Measurements from ENCODE around the gene TRAF5. TPM values are rescaled to one million over a fixed set of nuclear protein-coding genes. Genes with fewer than 3 reads are reported as not detected.

The TRAF5 gene
- total RNA-seq: 10 to 100 TPM; 28.0 to 32.2 TPM

GRCh38 chr1:211326528-211327345 is at the start of gene TRAF5:
Gene TRAF5 (plus strand): TSS chr1:211326833. CDS start chr1:211353240, 26,407 bp downstream.
- ChIA-PET CTCF (interaction anchor here (0.7 to 4.4 kb wide), 9 partner anchors 9 to 252 kb away, joined by 3 to 30 read pairs (median 4); partner anchors contain the start of gene SLC30A1), POLR2A (interaction anchor here (0.6 to 1.0 kb wide), 2 partner anchors 23 to 33 kb away, joined by 5 to 7 read pairs; no protein-coding TSS in a partner anchor)
- H3K27ac Mint-ChIP-seq: peak within 1 kb of the TSS; percentile 95
- H3K4me1 Mint-ChIP-seq: peaks cover 82% of the 10 kb centered on the region
- H3K36me3 Mint-ChIP-seq (ENCODE audit: low read depth): peaks cover 10% of the 10 kb centered on the region
- DNase-seq (peak; percentile 67), ATAC-seq (peak; percentile 4)
- H3K4me3 Mint-ChIP-seq: peak within 1 kb of the TSS; percentile 87
- no peaks in the 10 kb centered on the region for H3K9me3 Mint-ChIP-seq (ENCODE audit: low read depth)
- H3K27me3 Mint-ChIP-seq: no peaks in the 10 kb centered on the region
- intact Hi-C loops (cut with DNase I, micrococcal nuclease): loop anchor here (1.0 to 10.0 kb wide), 5 partner anchors 56 to 328 kb away; partner anchors contain the start of genes SLC30A1 (in 2 of the 2) and RCOR3 (in 1 of the 2)

GRCh38 chr1:211279340-211279739 is 47.3 kb upstream of the TRAF5 start:
- Mint-ChIP-seq H3K9me3 (ENCODE audit: low read depth) (no peaks in the 10 kb centered on the region), H3K27ac (no peak overlapping the region), H3K36me3 (ENCODE audit: low read depth) (peaks cover 8% of the 10 kb centered on the region), H3K4me3 (no peak overlapping the region), H3K4me1 (peaks cover 3% of the 10 kb centered on the region), H3K27me3 (no peaks in the 10 kb centered on the region)
- intact Hi-C loops (cut with DNase I, micrococcal nuclease): no loop called here
- POLR2A ChIA-PET: no interaction called here
- ATAC-seq (peak; percentile 28), DNase-seq (no peak)
- CTCF ChIA-PET: interaction anchor here (2.4 to 2.5 kb wide), 2 partner anchors 18 to 22 kb away, joined by 6 to 10 read pairs; no protein-coding TSS in a partner anchor

- peak; percentile 10 for DNase-seq
- H3K4me3 Mint-ChIP-seq: no peak overlapping the region
- ChIA-PET CTCF (interaction anchor here (0.6 to 2.5 kb wide), 6 partner anchors 12 to 525 kb away, joined by 3 to 6 read pairs (median 4); no protein-coding TSS in a partner anchor), POLR2A (interaction anchor here (0.8 to 1.4 kb wide), 2 partner anchors 24 to 907 kb away, joined by 5 read pairs; no protein-coding TSS in a partner anchor)
- ATAC-seq: peak; percentile 92
- H3K9me3 Mint-ChIP-seq (ENCODE audit: low read depth): no peaks in the 10 kb centered on the region
- peaks cover 12% of the 10 kb centered on the region for H3K36me3 Mint-ChIP-seq (ENCODE audit: low read depth)
- intact Hi-C loops (cut with DNase I, micrococcal nuclease): loop anchor here in 1 of 2 experiments (1.0 kb wide), 3 partner anchors 22 to 40 kb away; partner anchors contain the start of gene RCOR3
- no peak overlapping the region for H3K27ac Mint-ChIP-seq
- peaks cover 3% of the 10 kb centered on the region for H3K4me1 Mint-ChIP-seq
- no peaks in the 10 kb centered on the region for H3K27me3 Mint-ChIP-seq
These were observed 45.7 kb upstream of the TRAF5 start for GRCh38 chr1:211280910-211281309.

GRCh38 chr1:211281320-211282022 is 45.2 kb upstream of the TRAF5 start:
- intact Hi-C loops (cut with DNase I, micrococcal nuclease): loop anchor here in 1 of 2 experiments (1.0 kb wide), 3 partner anchors 22 to 40 kb away; partner anchors contain the start of gene RCOR3
- peak; percentile 47 for ATAC-seq
- peak; percentile 24 for DNase-seq
- H3K27me3 Mint-ChIP-seq: no peaks in the 10 kb centered on the region
- CTCF ChIA-PET: interaction anchor here (0.6 to 2.5 kb wide), 8 partner anchors 8 to 991 kb away, joined by 3 to 6 read pairs (median 3); no protein-coding TSS in a partner anchor
- no peak overlapping the region for H3K27ac Mint-ChIP-seq
- POLR2A ChIA-PET: interaction anchor here (0.6 to 1.4 kb wide), 4 partner anchors 24 to 908 kb away, joined by 3 to 5 read pairs (median 4); no protein-coding TSS in a partner anchor
- H3K9me3 Mint-ChIP-seq (ENCODE audit: low read depth): no peaks in the 10 kb centered on the region
- peaks cover 14% of the 10 kb centered on the region for H3K36me3 Mint-ChIP-seq (ENCODE audit: low read depth)
- no peak overlapping the region for H3K4me3 Mint-ChIP-seq
- peaks cover 3% of the 10 kb centered on the region for H3K4me1 Mint-ChIP-seq

- H3K27ac Mint-ChIP-seq: no peak overlapping the region
- H3K36me3 Mint-ChIP-seq (ENCODE audit: low read depth): peaks cover 17% of the 10 kb centered on the region
- no peaks in the 10 kb centered on the region for H3K27me3 Mint-ChIP-seq
- peak; percentile 33 for ATAC-seq
- peaks cover 3% of the 10 kb centered on the region for H3K4me1 Mint-ChIP-seq
- DNase-seq: no peak
- no peaks in the 10 kb centered on the region for H3K9me3 Mint-ChIP-seq (ENCODE audit: low read depth)
- ChIA-PET POLR2A (interaction anchor here (0.6 to 1.0 kb wide), 2 partner anchors 25 to 44 kb away, joined by 3 read pairs; no protein-coding TSS in a partner anchor), CTCF (interaction anchor here (1.5 kb wide), 1 partner anchor 8 kb away, joined by 3 read pairs; no protein-coding TSS in a partner anchor)
- intact Hi-C loops (cut with DNase I, micrococcal nuclease): no loop called here
- H3K4me3 Mint-ChIP-seq: no peak overlapping the region
These were observed 44.6 kb upstream of the TRAF5 start for GRCh38 chr1:211282023-211282373.

- ChIA-PET CTCF (interaction anchor here (1.0 to 1.3 kb wide), 3 partner anchors 9 to 38 kb away, joined by 3 to 4 read pairs (median 3); no protein-coding TSS in a partner anchor), POLR2A (no interaction called here)
- peaks cover 28% of the 10 kb centered on the region for H3K36me3 Mint-ChIP-seq (ENCODE audit: low read depth)
- H3K4me3 Mint-ChIP-seq: no peak overlapping the region
- no peak for DNase-seq
- no peak for ATAC-seq
- H3K27ac Mint-ChIP-seq: no peak overlapping the region
- no peaks in the 10 kb centered on the region for H3K4me1 Mint-ChIP-seq
- H3K27me3 Mint-ChIP-seq: no peaks in the 10 kb centered on the region
- intact Hi-C loops (cut with DNase I, micrococcal nuclease): no loop called here
- H3K9me3 Mint-ChIP-seq (ENCODE audit: low read depth): no peaks in the 10 kb centered on the region
These were observed 41.4 kb upstream of the TRAF5 start for GRCh38 chr1:211285196-211285595.

- Mint-ChIP-seq H3K36me3 (ENCODE audit: low read depth) (peaks cover 37% of the 10 kb centered on the region), H3K4me3 (no peak overlapping the region), H3K9me3 (ENCODE audit: low read depth) (no peaks in the 10 kb centered on the region), H3K4me1 (no peaks in the 10 kb centered on the region), H3K27me3 (no peaks in the 10 kb centered on the region), H3K27ac (no peak overlapping the region)
- DNase-seq (no peak), ATAC-seq (no peak)
- POLR2A ChIA-PET: no interaction called here
- CTCF ChIA-PET: interaction anchor here (0.6 kb wide), 1 partner anchor 1217 kb away, joined by 3 read pairs; no protein-coding TSS in a partner anchor
- intact Hi-C loops (cut with DNase I, micrococcal nuclease): no loop called here
These were observed 39.4 kb upstream of the TRAF5 start for GRCh38 chr1:211287218-211287617.

GRCh38 chr1:211292411-211292810 is 34.2 kb upstream of the TRAF5 start:
- Mint-ChIP-seq H3K27ac (no peak overlapping the region), H3K27me3 (no peaks in the 10 kb centered on the region), H3K36me3 (ENCODE audit: low read depth) (peaks cover 41% of the 10 kb centered on the region), H3K4me3 (no peak overlapping the region), H3K9me3 (ENCODE audit: low read depth) (no peaks in the 10 kb centered on the region), H3K4me1 (peaks cover 18% of the 10 kb centered on the region)
- peak; percentile 23 for ATAC-seq
- POLR2A ChIA-PET: no interaction called here
- DNase-seq: no peak
- intact Hi-C loops (cut with DNase I, micrococcal nuclease): no loop called here
- CTCF ChIA-PET: interaction anchor here (1.0 to 1.4 kb wide), 2 partner anchors 9 to 12 kb away, joined by 3 read pairs; no protein-coding TSS in a partner anchor

GRCh38 chr1:211296396-211296795 is 30.2 kb upstream of the TRAF5 start:
- Mint-ChIP-seq H3K4me3 (no peak overlapping the region), H3K4me1 (peaks cover 32% of the 10 kb centered on the region), H3K27ac (no peak overlapping the region), H3K9me3 (ENCODE audit: low read depth) (no peaks in the 10 kb centered on the region), H3K27me3 (no peaks in the 10 kb centered on the region), H3K36me3 (ENCODE audit: low read depth) (peaks cover 44% of the 10 kb centered on the region)
- ATAC-seq (peak; percentile 68), DNase-seq (no peak)
- intact Hi-C loops (cut with DNase I, micrococcal nuclease): no loop called here
- CTCF ChIA-PET: interaction anchor here (0.5 to 1.4 kb wide), 8 partner anchors 9 to 217 kb away, joined by 3 to 5 read pairs (median 3); no protein-coding TSS in a partner anchor
- POLR2A ChIA-PET: interaction anchor here (0.6 kb wide), 1 partner anchor 115 kb away, joined by 3 read pairs; no protein-coding TSS in a partner anchor

GRCh38 chr1:211305044-211305443 is 21.6 kb upstream of the TRAF5 start:
- Mint-ChIP-seq H3K27me3 (no peaks in the 10 kb centered on the region), H3K4me3 (no peak overlapping the region), H3K27ac (peak overlapping the region; percentile 74), H3K36me3 (ENCODE audit: low read depth) (peaks cover 31% of the 10 kb centered on the region), H3K9me3 (ENCODE audit: low read depth) (no peaks in the 10 kb centered on the region), H3K4me1 (peaks cover 38% of the 10 kb centered on the region)
- CTCF ChIA-PET: interaction anchor here (0.7 to 1.3 kb wide), 3 partner anchors 18 to 334 kb away, joined by 3 to 6 read pairs (median 5); no protein-coding TSS in a partner anchor
- intact Hi-C loops (cut with DNase I, micrococcal nuclease): loop anchor here (1.0 to 5.0 kb wide), 7 partner anchors 8 to 77 kb away; partner anchors contain the start of gene RCOR3 (in 1 of the 2)
- DNase-seq: peak; percentile 76
- POLR2A ChIA-PET: interaction anchor here (1.0 kb wide), 1 partner anchor 24 kb away, joined by 5 read pairs; no protein-coding TSS in a partner anchor
- peak; percentile 100 for ATAC-seq
